Large intestine (tissue), 3 donors: Measurements from ENCODE around the gene ABCA4. TPM values are rescaled to one million over a fixed set of nuclear protein-coding genes. Genes with fewer than 3 reads are reported as not detected.

Source experiments
- DNase-seq, 2 donors: peaks; one replicate each; pipeline versions ENCODE4 v3.0.0 to v3.0.0-alpha.2; 2013
- H3K27ac ChIP-seq: one replicate; pipeline ENCODE4 v1.5.1; 2013; ENCODE audit warnings: low read length
- H3K27me3 ChIP-seq: 2 replicates; pipeline ENCODE4 v1.6.1; 2013; ENCODE audit warnings: low read length; ENCODE audit not compliant: control insufficient read depth, insufficient read depth
- H3K36me3 ChIP-seq: 2 replicates; pipeline ENCODE4 v1.6.1; 2013; ENCODE audit warnings: low read length; ENCODE audit not compliant: control insufficient read depth, insufficient read depth
- H3K4me1 ChIP-seq: one replicate; pipeline ENCODE4 v1.6.1; 2013; ENCODE audit warnings: low read length; ENCODE audit not compliant: control insufficient read depth, insufficient read depth
- H3K4me3 ChIP-seq: one replicate; pipeline ENCODE4 v1.5.1; 2013; ENCODE audit warnings: low read length
- H3K9me3 ChIP-seq: one replicate; pipeline ENCODE4 v1.6.1; 2013; ENCODE audit warnings: mild to moderate bottlenecking, low read depth, low read length, moderate library complexity; ENCODE audit not compliant: control insufficient read depth
- WGBS: methylation state at CpG from one replicate; pipeline ENCODE4 v1.1.5; 2013; ENCODE audit warnings: low lambda C conversion rate; ENCODE audit not compliant: insufficient coverage; 5-methylcytosine and 5-hydroxymethylcytosine counted together
- polyA plus RNA-seq: library from polyadenylated mRNA; unstranded; fragments of 120-200 nt; gene quantifications from one replicate; pipeline ENCODE4 v1.2.1, GENCODE V29; 2013

The ABCA4 gene
- polyA plus RNA-seq, 1 donor: 5.3 TPM

DNA sequence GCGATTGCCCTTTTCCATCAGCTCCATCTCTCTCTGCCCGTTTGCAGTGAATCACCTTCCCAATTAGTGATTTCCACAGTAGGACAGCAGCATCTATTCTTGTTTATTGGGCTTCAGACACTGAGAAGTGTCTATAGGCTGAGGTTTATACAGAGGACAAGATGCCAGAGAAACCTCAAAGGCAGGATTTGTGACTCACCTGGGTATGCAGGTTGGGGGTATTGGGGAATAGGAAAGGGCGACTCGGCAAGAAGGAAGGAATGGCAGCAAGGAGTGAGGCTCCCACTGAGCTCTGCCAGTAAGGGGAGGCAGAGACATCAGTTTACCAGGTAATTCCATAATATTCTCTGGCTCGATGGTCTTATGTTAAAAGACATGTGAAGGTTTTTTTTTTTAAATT is 25.3 kb upstream of the ABCA4 start:
- Histone ChIP-seq H3K27me3 (no peaks in the 10 kb centered on the region), H3K27ac (no peak overlapping the region), H3K36me3 (no peaks in the 10 kb centered on the region), H3K4me1 (no peaks in the 10 kb centered on the region), H3K4me3 (no peak overlapping the region), H3K9me3 (no peaks in the 10 kb centered on the region)
- no peak for DNase-seq
- 79% methylated on average over 2 of the region's 5 CpGs for WGBS

DNA sequence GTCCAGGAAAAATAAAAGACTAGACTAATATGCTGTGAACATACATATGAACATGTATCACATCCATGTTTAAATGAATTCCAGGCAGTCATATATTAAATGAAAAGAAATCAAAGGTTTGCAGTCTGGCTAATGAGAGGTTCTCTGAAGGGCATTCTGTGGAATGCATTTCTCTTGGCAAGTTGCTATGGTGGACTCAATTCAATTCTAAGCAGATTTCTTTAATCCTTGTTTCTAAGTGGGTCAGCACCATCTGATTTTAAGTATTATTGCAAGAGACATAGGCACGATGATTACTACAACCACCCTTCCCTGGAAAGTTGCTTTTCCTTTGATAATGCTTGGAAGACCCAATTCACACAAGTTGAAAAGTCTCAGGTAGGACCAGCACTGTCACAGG is 23.9 kb upstream of the ABCA4 start:
- DNase-seq: no peak
- WGBS: no CpG with 5 or more reads among the region's 1 CpG
- no peak overlapping the region for H3K27ac ChIP-seq

GRCh38 chr1:94143809-94144176 is 22.8 kb upstream of the ABCA4 start:
- DNase-seq: no peak
- H3K27me3 ChIP-seq: no peaks in the 10 kb centered on the region
- H3K4me3 ChIP-seq: no peak overlapping the region
- no peak overlapping the region for H3K27ac ChIP-seq
- no peaks in the 10 kb centered on the region for H3K9me3 ChIP-seq
- no peaks in the 10 kb centered on the region for H3K4me1 ChIP-seq
- no peaks in the 10 kb centered on the region for H3K36me3 ChIP-seq

More for the DNA sequence above, 23.9 kb upstream of the ABCA4 start:
- H3K4me3 ChIP-seq: no peak overlapping the region
- H3K36me3 ChIP-seq: no peaks in the 10 kb centered on the region
- H3K9me3 ChIP-seq: no peaks in the 10 kb centered on the region
- no peaks in the 10 kb centered on the region for H3K4me1 ChIP-seq
- H3K27me3 ChIP-seq: no peaks in the 10 kb centered on the region

GRCh38 chr1:94143173-94143808 is 22.3 kb upstream of the ABCA4 start:
- Histone ChIP-seq H3K4me3 (no peak overlapping the region), H3K27me3 (no peaks in the 10 kb centered on the region), H3K27ac (no peak overlapping the region), H3K4me1 (no peaks in the 10 kb centered on the region), H3K9me3 (no peaks in the 10 kb centered on the region), H3K36me3 (no peaks in the 10 kb centered on the region)
- DNase-seq: no peak
- no CpG with 5 or more reads among the region's 2 CpGs for WGBS

- DNase-seq: no peak
- no CpG with 5 or more reads among the region's 2 CpGs for WGBS
Measured at GRCh38 chr1:94142583-94142982, 21.6 kb upstream of the ABCA4 start.

GRCh38 chr1:94142022-94142421 is 21.1 kb upstream of the ABCA4 start:
- 100% methylated on average over 1 of the region's 1 CpG for WGBS
- Histone ChIP-seq H3K4me3 (no peak overlapping the region), H3K4me1 (no peaks in the 10 kb centered on the region), H3K36me3 (no peaks in the 10 kb centered on the region), H3K9me3 (no peaks in the 10 kb centered on the region), H3K27me3 (no peaks in the 10 kb centered on the region), H3K27ac (no peak overlapping the region)
- DNase-seq: no peak

More at GRCh38 chr1:94142583-94142982, 21.6 kb upstream of the ABCA4 start:
- Histone ChIP-seq H3K27me3 (no peaks in the 10 kb centered on the region), H3K9me3 (no peaks in the 10 kb centered on the region), H3K4me1 (no peaks in the 10 kb centered on the region), H3K27ac (no peak overlapping the region), H3K36me3 (no peaks in the 10 kb centered on the region), H3K4me3 (no peak overlapping the region)

- no peak for DNase-seq
- Histone ChIP-seq H3K4me1 (no peaks in the 10 kb centered on the region), H3K4me3 (no peak overlapping the region), H3K27me3 (peaks cover 3% of the 10 kb centered on the region), H3K36me3 (no peaks in the 10 kb centered on the region), H3K27ac (no peak overlapping the region), H3K9me3 (no peaks in the 10 kb centered on the region)
- WGBS: 80% methylated on average over 3 of the region's 5 CpGs
Measured at GRCh38 chr1:94132111-94132510, 11.2 kb upstream of the ABCA4 start.

GRCh38 chr1:94130851-94131595 is 10.1 kb upstream of the ABCA4 start:
- WGBS: no CpG with 5 or more reads among the region's 8 CpGs
- Histone ChIP-seq H3K4me3 (no peak overlapping the region), H3K4me1 (peaks cover 4% of the 10 kb centered on the region), H3K27ac (no peak overlapping the region), H3K9me3 (no peaks in the 10 kb centered on the region), H3K36me3 (no peaks in the 10 kb centered on the region), H3K27me3 (peaks cover 3% of the 10 kb centered on the region)
- DNase-seq: no peak

DNA sequence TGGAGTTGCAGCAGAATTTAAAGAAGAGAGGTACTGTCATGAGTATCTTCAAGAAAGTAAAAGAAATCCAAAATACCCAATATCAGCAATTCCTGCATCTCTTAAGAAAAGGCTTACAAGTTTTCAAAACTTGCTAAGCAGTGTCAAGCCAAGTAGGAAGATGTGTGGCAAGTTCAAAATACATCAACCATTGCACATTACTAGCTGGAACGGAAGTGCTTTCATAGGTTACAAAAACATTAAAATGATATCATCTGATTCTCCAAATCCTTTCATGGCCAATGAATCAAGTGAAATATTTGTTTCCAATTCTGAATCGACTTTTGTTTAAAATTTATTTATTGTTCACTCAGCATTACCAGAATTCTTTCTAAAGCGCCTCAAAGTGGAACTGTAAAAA is 5.7 kb upstream of the ABCA4 start:
- Histone ChIP-seq H3K4me1 (peaks cover 4% of the 10 kb centered on the region), H3K36me3 (no peaks in the 10 kb centered on the region), H3K9me3 (no peaks in the 10 kb centered on the region), H3K27me3 (peaks cover 3% of the 10 kb centered on the region), H3K27ac (no peak overlapping the region), H3K4me3 (no peak overlapping the region)
- 91% methylated on average over 3 of the region's 3 CpGs for WGBS
- DNase-seq: no peak

DNA sequence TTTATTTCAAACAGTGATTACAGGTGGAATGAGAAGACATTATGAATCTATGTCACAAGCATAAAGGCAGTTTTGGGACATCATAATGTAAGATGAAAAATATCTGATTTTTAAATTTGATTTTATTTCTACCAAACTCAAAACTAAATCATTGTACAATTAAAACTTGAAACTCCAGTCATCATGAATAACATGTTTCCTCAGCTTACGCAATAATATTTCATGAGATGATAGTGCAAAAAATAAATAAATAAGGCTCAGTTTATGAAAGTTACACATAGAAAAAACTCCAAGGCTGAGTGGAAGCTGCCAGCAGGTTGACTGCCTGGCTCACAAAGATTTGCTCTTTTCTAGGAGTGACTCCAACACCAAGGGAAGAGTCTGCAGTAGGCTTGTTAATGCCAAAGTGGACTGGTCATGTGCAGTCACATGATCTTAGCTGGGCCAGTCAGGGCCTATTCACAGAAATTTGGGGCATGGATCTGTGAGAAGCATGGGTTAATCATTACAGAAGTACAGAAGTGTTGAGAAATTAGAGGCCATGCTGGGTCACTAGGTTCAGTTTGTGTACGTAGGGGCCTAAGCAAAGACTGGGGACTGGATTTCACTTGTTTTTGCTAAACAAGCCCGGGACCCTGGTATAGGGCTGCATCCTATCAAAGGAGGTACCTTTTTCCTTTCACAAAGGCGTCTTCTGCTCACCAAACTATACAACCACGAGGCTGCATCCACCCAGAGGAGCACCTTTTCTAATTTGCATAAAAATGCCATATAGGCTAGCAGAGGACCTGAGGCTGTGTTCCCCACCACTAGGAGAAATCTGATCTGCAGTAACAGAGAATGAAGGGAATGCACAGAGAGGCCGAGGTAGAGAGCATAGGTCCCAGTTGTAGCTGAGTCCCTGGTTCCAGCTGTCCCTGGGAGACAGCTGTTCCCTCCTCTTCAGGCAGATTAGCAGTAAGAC is 4.9 kb upstream of the ABCA4 start:
- Histone ChIP-seq H3K36me3 (no peaks in the 10 kb centered on the region), H3K4me3 (no peak overlapping the region), H3K4me1 (peaks cover 4% of the 10 kb centered on the region), H3K27me3 (peaks cover 1% of the 10 kb centered on the region), H3K9me3 (no peaks in the 10 kb centered on the region), H3K27ac (no peak overlapping the region)
- 100% methylated on average over 1 of the region's 6 CpGs for WGBS
- peak; percentile 38 to 64 for DNase-seq
